Prostate gland (tissue), 2 donors: ENCODE results near the gene SPATA31E1. TPM values are rescaled to one million over a fixed set of nuclear protein-coding genes. Genes with fewer than 3 reads are reported as not detected.

Experiments
- DNase-seq: peaks from one replicate; pipeline ENCODE4 v3.0.0-alpha.2; 2019; ENCODE audit warnings: low spot score
- H3K27ac ChIP-seq, 2 donors: fragments of 200-600 bp; sonication (generic); 2 replicates each; pipeline ENCODE4 v1.5.1; 2017 to 2019
- H3K27me3 ChIP-seq: fragments of 200-600 bp; sonication (generic); replicated peaks from 2 replicates; pipeline ENCODE4 v1.5.1; 2019; ENCODE audit not compliant: insufficient read depth
- H3K36me3 ChIP-seq, 2 donors: fragments of 200-600 bp; sonication (generic); 1 replicate in 1 of 2; 2 replicates in 1 of 2; pipeline versions ENCODE4 v1.5.1 to v1.8.1; 2017 to 2019
- H3K4me1 ChIP-seq: fragments of 200-600 bp; sonication (generic); replicated peaks from 2 replicates; pipeline ENCODE4 v1.5.1; 2019
- H3K4me3 ChIP-seq, 2 donors: fragments of 200-600 bp; sonication (generic); 2 replicates each; pipeline ENCODE4 v1.5.1; 2017 to 2019
- H3K9me3 ChIP-seq: fragments of 200-600 bp; sonication (generic); 2 replicates; pipeline ENCODE4 v1.5.1; 2017
- POLR2A ChIP-seq: fragments of 450-650 bp; IDR thresholded peaks from one replicate; pipeline ENCODE4 v1.6.1; 2016; ENCODE audit warnings: antibody characterized with exemption, mild to moderate bottlenecking
- POLR2AphosphoS5 ChIP-seq: sonication (generic); formaldehyde crosslinking; IDR thresholded peaks from one replicate; pipeline ENCODE4 v1.6.1; 2017; ENCODE audit warnings: antibody characterized with exemption
- WGBS: methylation state at CpG from one replicate; pipeline ENCODE4 v1.1.5; 2018; 5-methylcytosine and 5-hydroxymethylcytosine counted together
- intact Hi-C: fragments of 100-400 bp; cut with DNase I; formaldehyde crosslinking; loops from one replicate; pipeline ENCODE4 v1.14.2; 2022
- total RNA-seq, 2 donors: library from RNA; depleted of rRNA; stranded (reverse); fragments of >200 nt; gene quantifications; one replicate each; pipeline ENCODE4 v1.1.0, GENCODE V29; 2016
- TF ChIP-seq, protein P1 (sequence below), 4 experiments: fragments of 200-600 bp in 2 of 4; fragments of 450-650 bp in 2 of 4; sonication (generic) in 2 of 4; IDR thresholded peaks; 1 replicate in 3 of 4; 2 replicates in 1 of 4; pipeline ENCODE4 v1.5.1; 2016 to 2019; ENCODE audit warnings: antibody characterized with exemption in 4 of 4, mild to moderate bottlenecking in 2 of 4, moderate library complexity in 2 of 4

Gene SPATA31E1
- total RNA-seq, 2 donors from 2014 or later = 0.68 TPM; not detected in 1

DNA sequence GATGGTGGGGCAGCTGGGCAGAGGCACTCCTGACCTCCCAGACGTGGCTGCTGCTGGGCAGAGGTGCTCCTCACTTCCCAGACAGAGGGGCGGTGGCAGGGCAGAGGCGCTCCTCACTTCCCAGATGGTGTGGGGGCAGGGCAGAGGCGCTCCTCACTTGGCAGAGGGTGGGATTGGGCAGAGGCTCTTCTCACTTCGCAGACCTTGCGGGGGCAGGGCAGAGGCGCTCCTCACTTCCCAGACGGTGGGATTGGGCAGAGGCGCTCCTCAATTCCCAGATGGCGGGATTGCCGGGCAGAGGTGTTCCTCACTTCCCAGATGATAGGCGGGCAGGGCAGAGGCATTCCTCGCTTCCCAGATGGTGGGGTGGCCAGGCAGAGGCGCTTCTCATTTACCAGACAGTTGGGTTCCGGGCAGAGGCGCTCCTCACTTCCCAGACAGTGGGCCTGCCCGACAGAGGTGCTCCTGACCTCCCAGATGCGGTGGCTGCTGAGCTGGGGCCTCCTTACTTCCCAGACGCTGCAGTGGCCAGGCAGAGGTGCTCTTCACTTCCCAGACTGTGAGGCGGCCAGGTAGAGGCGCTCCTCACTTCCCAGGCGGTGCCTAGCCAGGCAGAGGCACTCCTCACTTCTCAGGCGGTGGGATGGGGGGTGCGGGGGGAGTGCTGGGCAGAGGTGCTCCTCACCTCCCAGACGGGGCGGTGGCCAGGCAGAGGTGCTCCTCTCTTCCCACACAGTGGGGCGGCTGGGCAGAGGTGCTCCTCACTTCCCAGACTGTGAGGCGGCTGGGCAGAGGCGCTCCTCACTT lies 25.3 kb upstream of the SPATA31E1 start:
- intact Hi-C loops = no loop called here
- no peak for DNase-seq
- 99% methylated on average over 28 of the region's 29 CpGs for WGBS

DNA sequence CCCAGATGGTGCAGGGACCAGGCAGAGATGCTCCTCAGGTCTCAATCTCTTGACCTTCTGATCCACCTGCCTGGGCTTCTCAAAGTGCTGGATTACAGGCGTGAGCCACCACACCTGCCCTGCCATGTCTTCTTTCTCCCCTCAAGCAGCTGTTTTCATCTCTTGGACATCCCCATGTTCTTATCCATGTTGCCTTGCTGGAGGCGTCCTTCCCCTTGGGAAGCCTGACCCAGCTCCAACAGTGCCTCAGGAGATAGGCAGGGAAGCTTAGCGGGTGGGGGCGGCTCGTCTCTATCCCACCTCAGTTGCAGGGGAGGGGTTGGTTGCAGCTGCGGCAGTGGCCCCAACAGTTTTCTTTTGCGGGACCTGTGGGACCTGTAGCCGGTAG lies 24.7 kb upstream of the SPATA31E1 start:
- Histone ChIP-seq H3K4me1 (no peaks in the 10 kb centered on the region), H3K36me3 (no peaks in the 10 kb centered on the region), H3K27ac (no peak overlapping the region), H3K9me3 (no peaks in the 10 kb centered on the region), H3K27me3 (no peaks in the 10 kb centered on the region), H3K4me3 (no peak overlapping the region)
- DNase-seq = no peak
- TF ChIP-seq, protein P1, sequence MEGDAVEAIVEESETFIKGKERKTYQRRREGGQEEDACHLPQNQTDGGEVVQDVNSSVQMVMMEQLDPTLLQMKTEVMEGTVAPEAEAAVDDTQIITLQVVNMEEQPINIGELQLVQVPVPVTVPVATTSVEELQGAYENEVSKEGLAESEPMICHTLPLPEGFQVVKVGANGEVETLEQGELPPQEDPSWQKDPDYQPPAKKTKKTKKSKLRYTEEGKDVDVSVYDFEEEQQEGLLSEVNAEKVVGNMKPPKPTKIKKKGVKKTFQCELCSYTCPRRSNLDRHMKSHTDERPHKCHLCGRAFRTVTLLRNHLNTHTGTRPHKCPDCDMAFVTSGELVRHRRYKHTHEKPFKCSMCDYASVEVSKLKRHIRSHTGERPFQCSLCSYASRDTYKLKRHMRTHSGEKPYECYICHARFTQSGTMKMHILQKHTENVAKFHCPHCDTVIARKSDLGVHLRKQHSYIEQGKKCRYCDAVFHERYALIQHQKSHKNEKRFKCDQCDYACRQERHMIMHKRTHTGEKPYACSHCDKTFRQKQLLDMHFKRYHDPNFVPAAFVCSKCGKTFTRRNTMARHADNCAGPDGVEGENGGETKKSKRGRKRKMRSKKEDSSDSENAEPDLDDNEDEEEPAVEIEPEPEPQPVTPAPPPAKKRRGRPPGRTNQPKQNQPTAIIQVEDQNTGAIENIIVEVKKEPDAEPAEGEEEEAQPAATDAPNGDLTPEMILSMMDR (IDR thresholded peaks at IDR 0.05) = no peak
- TF ChIP-seq POLR2AphosphoS5 (no peak), POLR2A (no peak)
- intact Hi-C loops = no loop called here
- WGBS = 92% methylated on average over 8 of the region's 8 CpGs

More for the DNA sequence above, 25.3 kb upstream of the SPATA31E1 start:
- TF ChIP-seq, protein P1 (IDR thresholded peaks at IDR 0.05) = no peak
- TF ChIP-seq POLR2AphosphoS5 (no peak), POLR2A (no peak)
- H3K27ac ChIP-seq = no peak overlapping the region
- H3K9me3 ChIP-seq = no peaks in the 10 kb centered on the region
- H3K36me3 ChIP-seq = no peaks in the 10 kb centered on the region
- no peaks in the 10 kb centered on the region for H3K4me1 ChIP-seq
- no peak overlapping the region for H3K4me3 ChIP-seq
- no peaks in the 10 kb centered on the region for H3K27me3 ChIP-seq

DNA sequence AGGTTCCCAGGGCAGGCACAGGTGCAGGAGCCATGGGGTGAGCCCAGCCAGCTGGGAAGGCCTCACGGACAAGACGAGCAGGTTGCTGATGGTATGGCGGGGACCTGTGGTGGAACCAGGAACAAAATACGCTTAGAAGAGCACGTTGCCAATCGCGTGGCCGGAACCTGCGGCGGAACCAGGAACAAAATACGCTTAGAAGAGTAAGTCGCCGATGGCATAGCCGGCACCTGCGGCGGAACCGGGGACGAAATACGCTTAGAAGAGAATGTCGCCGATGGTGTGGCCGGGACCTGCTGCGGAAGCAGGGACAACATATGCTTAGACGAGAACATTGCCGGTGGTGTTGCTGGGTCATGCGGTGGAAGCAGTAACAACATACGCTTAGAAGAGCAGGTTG lies 23.5 kb upstream of the SPATA31E1 start:
- no peak overlapping the region for H3K4me3 ChIP-seq
- no peaks in the 10 kb centered on the region for H3K9me3 ChIP-seq
- DNase-seq = no peak
- H3K27me3 ChIP-seq = no peaks in the 10 kb centered on the region
- no peaks in the 10 kb centered on the region for H3K4me1 ChIP-seq
- TF ChIP-seq, protein P1 (IDR thresholded peaks at IDR 0.05) = no peak
- TF ChIP-seq POLR2AphosphoS5 = no peak
- no peak for TF ChIP-seq POLR2A
- intact Hi-C loops = no loop called here
- WGBS = 97% methylated on average over 27 of the region's 27 CpGs
- H3K27ac ChIP-seq = no peak overlapping the region
- H3K36me3 ChIP-seq = no peaks in the 10 kb centered on the region

DNA sequence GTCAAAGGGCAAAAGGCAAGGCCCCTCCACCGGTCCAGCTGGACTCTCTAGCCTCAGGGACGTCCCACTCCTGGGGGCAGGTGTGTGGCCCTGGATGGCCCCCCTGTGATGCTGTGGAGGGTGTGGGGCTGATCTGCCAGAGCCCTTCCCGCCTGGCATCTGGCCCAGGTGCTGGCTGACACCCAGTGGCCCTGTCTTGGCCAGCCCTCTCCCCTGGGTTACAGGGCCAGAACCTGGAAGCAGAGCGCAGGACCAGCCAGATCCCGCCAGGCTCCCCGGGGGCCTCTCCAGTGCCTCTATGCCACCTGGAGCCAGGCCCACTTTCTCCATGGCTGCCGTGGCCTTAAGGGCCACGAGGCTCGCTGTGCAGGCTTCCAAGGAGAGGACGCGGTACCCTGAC lies 22.9 kb upstream of the SPATA31E1 start:
- intact Hi-C loops = no loop called here
- TF ChIP-seq POLR2A (no peak), POLR2AphosphoS5 (no peak)
- TF ChIP-seq, protein P1 (IDR thresholded peaks at IDR 0.05) = no peak
- H3K36me3 ChIP-seq = no peaks in the 10 kb centered on the region
- WGBS = 87% methylated on average over 11 of the region's 11 CpGs
- H3K27me3 ChIP-seq = no peaks in the 10 kb centered on the region
- H3K27ac ChIP-seq = no peak overlapping the region
- no peak overlapping the region for H3K4me3 ChIP-seq
- no peak for DNase-seq
- H3K9me3 ChIP-seq = no peaks in the 10 kb centered on the region
- H3K4me1 ChIP-seq = no peaks in the 10 kb centered on the region

DNA sequence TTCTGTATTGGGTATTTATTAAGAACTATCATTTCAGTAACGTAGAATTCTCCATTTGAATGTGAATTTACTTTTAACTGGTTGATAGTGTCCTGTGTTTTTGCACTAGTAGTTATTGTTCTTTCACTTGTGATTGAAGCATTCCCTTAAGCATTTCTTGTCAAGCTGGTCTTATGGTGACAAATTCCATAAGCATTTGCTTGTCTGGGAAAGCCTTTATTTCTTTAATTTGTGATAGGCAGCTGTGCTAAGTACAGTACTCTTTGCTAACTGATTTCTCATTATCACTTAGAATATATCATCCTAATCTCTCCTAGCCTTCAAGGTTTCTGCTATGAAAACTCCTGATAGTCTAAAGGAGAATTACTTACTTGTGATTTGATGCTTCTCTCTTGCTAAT lies 21.3 kb upstream of the SPATA31E1 start:
- DNase-seq = no peak
- Histone ChIP-seq H3K27me3 (no peaks in the 10 kb centered on the region), H3K36me3 (no peaks in the 10 kb centered on the region), H3K4me3 (no peak overlapping the region), H3K27ac (no peak overlapping the region), H3K4me1 (no peaks in the 10 kb centered on the region), H3K9me3 (no peaks in the 10 kb centered on the region)
- 94% methylated on average over 1 of the region's 1 CpG for WGBS
- TF ChIP-seq POLR2AphosphoS5 = no peak
- TF ChIP-seq, protein P1 (IDR thresholded peaks at IDR 0.05) = no peak
- no peak for TF ChIP-seq POLR2A
- intact Hi-C loops = no loop called here
